Activated CD4-positive, alpha-beta memory T cell treated with anti-CD3 and anti-CD28 coated beads, Interleukin-2, amount 10 ng/mL, durations not matched to agents 7 days and 5 days (primary cell): ENCODE results near the gene DYNC1I1. TPM values are rescaled to one million over a fixed set of nuclear protein-coding genes. Genes with fewer than 3 reads are reported as not detected.

Experiments used
- total RNA-seq, 2 experiments: library from RNA; stranded (reverse); gene quantifications; one replicate each; pipeline ENCODE4 v1.2.3, GENCODE V29; 2021

Gene DYNC1I1
- total RNA-seq, 2 experiments from 2014 or later: not detected

Other genes with a start within 250 kb of the DYNC1I1 start
- gene PDK4, start 176.0 kb upstream of the DYNC1I1 start, total RNA-seq: not detected